DMS79 treated with DMSO at 0.1 percent for 48 hours (cell line): ENCODE results near the gene CCDC6.
"Not testable (repeated sequence)": the region's sequence is repeated elsewhere in the genome, so short reads cannot be mapped to it uniquely, and the experiment has no call there.

ENCODE experiments used
- DNase-seq: peaks from one replicate; lab custom pipeline; 2025; lab: John Stamatoyannopoulos, UW

CCDC6 gene

GRCh38 chr10:59808896-59809643, 97.3 kb downstream of the CCDC6 start:
- DNase-seq = no peak

- DNase-seq = no peak
Measured at GRCh38 chr10:59807629-59808620, 98.4 kb downstream of the CCDC6 start.

- DNase-seq = no peak
Measured at GRCh38 chr10:59805014-59805413, 101.3 kb downstream of the CCDC6 start.

- no peak for DNase-seq
Measured at GRCh38 chr10:59804220-59804619, 102.1 kb downstream of the CCDC6 start.

GRCh38 chr10:59803714-59804113, 102.6 kb downstream of the CCDC6 start:
- no peak for DNase-seq

- no peak for DNase-seq
Measured at GRCh38 chr10:59801171-59801570, 105.2 kb downstream of the CCDC6 start.

GRCh38 chr10:59799421-59799820, 106.9 kb downstream of the CCDC6 start:
- no peak for DNase-seq

GRCh38 chr10:59793919-59794318, 112.4 kb downstream of the CCDC6 start:
- DNase-seq = peak; percentile 2

GRCh38 chr10:59792812-59793211, 113.5 kb downstream of the CCDC6 start:
- DNase-seq = no peak

GRCh38 chr10:59791601-59792000, 114.8 kb downstream of the CCDC6 start:
- DNase-seq = no peak

- not testable (repeated sequence) for DNase-seq
Measured at GRCh38 chr10:59790080-59790479, 116.3 kb downstream of the CCDC6 start.

GRCh38 chr10:59788914-59789313, 117.4 kb downstream of the CCDC6 start:
- DNase-seq = not testable (repeated sequence)

GRCh38 chr10:59787032-59787431, 119.3 kb downstream of the CCDC6 start:
- not testable (repeated sequence) for DNase-seq

- not testable (repeated sequence) for DNase-seq
Measured at GRCh38 chr10:59785476-59785875, 120.9 kb downstream of the CCDC6 start.

GRCh38 chr10:59781511-59781910, 124.8 kb downstream of the CCDC6 start:
- no peak for DNase-seq

- DNase-seq = no peak
Measured at GRCh38 chr10:59779756-59780533, 126.4 kb downstream of the CCDC6 start.

GRCh38 chr10:59774451-59774850, 131.9 kb downstream of the CCDC6 start:
- no peak for DNase-seq

- no peak for DNase-seq
Measured at GRCh38 chr10:59773088-59773487, 133.3 kb downstream of the CCDC6 start.

GRCh38 chr10:59771162-59771807, 135.1 kb downstream of the CCDC6 start:
- no peak for DNase-seq

GRCh38 chr10:59770689-59771088, 135.7 kb downstream of the CCDC6 start:
- no peak for DNase-seq

GRCh38 chr10:59762505-59762904, 143.9 kb downstream of the CCDC6 start:
- DNase-seq = no peak

- DNase-seq = no peak
Measured at GRCh38 chr10:59757966-59758365, 148.4 kb downstream of the CCDC6 start.
